Cardiac fibroblast (primary cell): Measurements from ENCODE around the gene SRGAP3.

Experiments used
- DNase-seq, 2 donors: peaks; one replicate each; pipeline versions ENCODE4 v3.0.0 to v3.0.0-alpha.2; 2010; ENCODE audit warnings: low read depth in 2 of 2
- H3K4me3 ChIP-seq, 2 donors: replicated peaks in 1 of 2; 1 replicate in 1 of 2; 2 replicates in 1 of 2; pipeline ENCODE4 v1.5.1; 2011; ENCODE audit warnings: low read depth in 2 of 2, low read length in 2 of 2, mild to moderate bottlenecking in 2 of 2, moderate library complexity in 1 of 2
- CTCF ChIP-seq: IDR thresholded peaks from one replicate; pipeline ENCODE4 v1.5.1; 2011; ENCODE audit warnings: low read depth, mild to moderate bottlenecking, low read length, inconsistent platforms

The SRGAP3 gene

GRCh38 chr3:9238276-9238675 is 11.2 kb downstream of the SRGAP3 start:
- DNase-seq, result no peak
- no peak for TF ChIP-seq CTCF
- H3K4me3 ChIP-seq, result no peak overlapping the region

- no peak overlapping the region for H3K4me3 ChIP-seq
- no peak for DNase-seq
- TF ChIP-seq CTCF, result no peak
These were observed 15.4 kb downstream of the SRGAP3 start for GRCh38 chr3:9233814-9234600.

GRCh38 chr3:9233101-9233500 is 16.3 kb downstream of the SRGAP3 start:
- no peak overlapping the region for H3K4me3 ChIP-seq
- no peak for TF ChIP-seq CTCF
- DNase-seq, result no peak

- no peak for DNase-seq
- no peak for TF ChIP-seq CTCF
These were observed 17.5 kb downstream of the SRGAP3 start for GRCh38 chr3:9231937-9232336.

GRCh38 chr3:9231471-9231870 is 18.0 kb downstream of the SRGAP3 start:
- TF ChIP-seq CTCF, result no peak
- DNase-seq, result no peak
- no peak overlapping the region for H3K4me3 ChIP-seq

More at GRCh38 chr3:9231937-9232336, 17.5 kb downstream of the SRGAP3 start:
- no peak overlapping the region for H3K4me3 ChIP-seq

- DNase-seq, result peak in 1 of 2 donors; percentile 29
- H3K4me3 ChIP-seq, result no peak overlapping the region
- no peak for TF ChIP-seq CTCF
These were observed 18.4 kb downstream of the SRGAP3 start for GRCh38 chr3:9231006-9231405.

- no peak overlapping the region for H3K4me3 ChIP-seq
- TF ChIP-seq CTCF, result no peak
- peak in 1 of 2 donors; percentile 46 for DNase-seq
These were observed 18.9 kb downstream of the SRGAP3 start for GRCh38 chr3:9230596-9230995.
